K562 (cell line): Measurements from ENCODE around the gene CH25H. TPM values are rescaled to one million over a fixed set of nuclear protein-coding genes. Genes with fewer than 3 reads are reported as not detected.

ENCODE experiments used
- ATAC-seq: fragments of 200-7000 bp; cut with Tn5 transposase; 3 replicates; pipeline ENCODE4 v1.9.1; 2020; ENCODE audit warnings: moderate library complexity
- BruUV-seq: library from RNA; stranded (reverse); fragments of 400-500 nt; replicated peaks from 2 replicates; lab custom pipeline; 2021; lab: Mats Ljungman, UMichigan
- CTCF ChIA-PET: fragments of 300-600 bp; formaldehyde crosslinking; extraction: SDS; loops from one replicate; lab custom pipeline; 2021; ENCODE audit warnings: low intra/inter-chr PET ratio; lab: Yijun Ruan, JAX
- POLR2A ChIA-PET: fragments of 300-600, 350-650 bp; sonication (Branson Sonifier 250); formaldehyde crosslinking; extraction: SDS; loops from one replicate; lab custom pipeline; 2021; ENCODE audit warnings: antibody characterized with exemption, inconsistent platforms; lab: Yijun Ruan, JAX
- DNase-seq, 4 experiments: peaks; one replicate each; pipeline versions ENCODE4 v3.0.0 to v3.0.0-alpha.2; 2011 to 2018; ENCODE audit warnings: low spot score in 3 of 4, mixed read lengths in 3 of 4; ENCODE audit errors: extremely low read depth in 1 of 4
- FAIRE-seq: peaks from 2 replicates; lab custom pipeline; 2011; peaks lifted over from hg19 to GRCh38; lab: Jason Lieb, UNC
- H2AFZ ChIP-seq: 2 replicates; pipeline ENCODE4 v1.6.0; 2011; ENCODE audit warnings: low read depth, low read length, control low read depth, inconsistent platforms
- H3K27ac ChIP-seq: fragments of 200-600 bp; 3 replicates; pipeline ENCODE4 v1.8.0; 2011; ENCODE audit warnings: low read depth, mild to moderate bottlenecking, control low read depth, inconsistent platforms, low read length, moderate library complexity, mixed read lengths; ENCODE audit errors: extremely low read depth
- H3K27me3 ChIP-seq, 2 experiments: fragments of 300-600 bp in 1 of 2; 2 replicates in 1 of 2; 3 replicates in 1 of 2; pipeline versions ENCODE4 v1.6.0 to v1.8.0; 2011; ENCODE audit warnings: inconsistent platforms in 2 of 2, low read length in 2 of 2, mild to moderate bottlenecking in 1 of 2, mixed read lengths in 1 of 2, moderate library complexity in 1 of 2; ENCODE audit not compliant: control insufficient read depth in 2 of 2, insufficient read depth in 2 of 2
- H3K36me3 ChIP-seq: fragments of 300-600 bp; 3 replicates; pipeline ENCODE4 v1.8.0; 2011; ENCODE audit warnings: mild to moderate bottlenecking, low read length, inconsistent platforms; ENCODE audit not compliant: control insufficient read depth, insufficient read depth
- H3K4me1 ChIP-seq, 2 experiments: fragments of 200-600 bp in 1 of 2; replicated peaks in 1 of 2; 2 replicates in 1 of 2; 3 replicates in 1 of 2; pipeline versions ENCODE4 v1.5.1 to v1.8.0; 2011; ENCODE audit warnings: inconsistent platforms in 2 of 2, low read length in 2 of 2, mild to moderate bottlenecking in 1 of 2, mixed read lengths in 1 of 2, moderate library complexity in 1 of 2; ENCODE audit not compliant: control insufficient read depth in 2 of 2, insufficient read depth in 2 of 2
- H3K4me2 ChIP-seq: 2 replicates; pipeline ENCODE4 v1.6.1; 2011; ENCODE audit warnings: low read length, control low read depth, inconsistent platforms, mixed read lengths; ENCODE audit not compliant: insufficient read depth
- H3K4me3 ChIP-seq: fragments of 200-600 bp; sonication (generic), shearing (Covaris generic); 2 replicates; pipeline ENCODE4 v1.5.1; 2016; ENCODE audit warnings: control low read depth, inconsistent platforms
- H3K79me2 ChIP-seq: fragments of 200-600 bp; 3 replicates; pipeline ENCODE4 v1.8.0; 2011; ENCODE audit warnings: low read length, inconsistent platforms; ENCODE audit not compliant: control insufficient read depth, insufficient read depth
- H3K9ac ChIP-seq, 2 experiments: 2 replicates each; pipeline versions ENCODE4 v1.6.0 to v1.6.1; 2011; ENCODE audit warnings: low read depth in 2 of 2, low read length in 2 of 2, control low read depth in 1 of 2, inconsistent platforms in 1 of 2, mild to moderate bottlenecking in 1 of 2, mixed read lengths in 1 of 2; ENCODE audit not compliant: insufficient read depth in 1 of 2
- H3K9me1 ChIP-seq: one replicate; pipeline ENCODE4 v1.6.0; 2011; ENCODE audit warnings: inconsistent platforms, mild to moderate bottlenecking, low read length, moderate library complexity; ENCODE audit not compliant: control insufficient read depth, insufficient read depth
- H3K9me3 ChIP-seq: replicated peaks from 2 replicates; pipeline ENCODE4 v1.5.1; 2011; ENCODE audit warnings: low read depth, low read length, inconsistent platforms; ENCODE audit not compliant: control insufficient read depth, insufficient read depth
- H4K20me1 ChIP-seq: replicated peaks from 2 replicates; pipeline ENCODE4 v1.6.1; 2011; ENCODE audit warnings: low read length, inconsistent platforms, mixed read lengths; ENCODE audit not compliant: control insufficient read depth, insufficient read depth
- BCOR ChIP-seq: fragments of 450-650 bp; IDR thresholded peaks from 2 replicates; pipeline ENCODE4 v1.6.1; 2016
- CTCF ChIP-seq, 3 experiments: IDR thresholded peaks in 2 of 3; conservative IDR thresholded peaks in 1 of 3; 2 replicates each; pipeline ENCODE4 v1.5.1; 2011 to 2012; ENCODE audit warnings: low read length in 3 of 3, mild to moderate bottlenecking in 3 of 3, control low read depth in 2 of 3, improper control_type of control experiment in 1 of 3, inconsistent platforms in 1 of 3, low read depth in 1 of 3, mixed read lengths in 1 of 3, moderate library complexity in 1 of 3; ENCODE audit not compliant: insufficient read depth in 2 of 3
- CTCFL ChIP-seq: IDR thresholded peaks from 2 replicates; pipeline ENCODE4 v1.6.1; 2011; ENCODE audit warnings: borderline replicate concordance, low read depth, mild to moderate bottlenecking, moderate library complexity, low read length; ENCODE audit not compliant: insufficient read depth, poor library complexity, severe bottlenecking
- HDAC3 ChIP-seq: fragments of 450-650 bp; IDR thresholded peaks from 2 replicates; pipeline ENCODE4 v1.6.1; 2018; ENCODE audit warnings: borderline replicate concordance, mild to moderate bottlenecking, moderate library complexity; ENCODE audit not compliant: partially characterized antibody
- HMGXB4 ChIP-seq: sonication (generic); formaldehyde crosslinking; IDR thresholded peaks from 2 replicates; pipeline ENCODE4 v1.8.1; 2023; ENCODE audit warnings: mild to moderate bottlenecking, missing genetic modification reagents
- NR2F6 ChIP-seq: fragments of 450-650 bp; formaldehyde crosslinking; IDR thresholded peaks from 2 replicates; pipeline ENCODE4 v1.4.0; 2020; ENCODE audit warnings: mild to moderate bottlenecking
- NUFIP1 ChIP-seq: fragments of 450-650 bp; IDR thresholded peaks from 2 replicates; pipeline ENCODE4 v1.6.1; 2018; ENCODE audit not compliant: partially characterized antibody
- POLR2G ChIP-seq: fragments of 200-400 bp; formaldehyde crosslinking; IDR thresholded peaks from 2 replicates; pipeline ENCODE4 v1.6.1; 2017; ENCODE audit warnings: low read depth, mild to moderate bottlenecking, antibody characterized with exemption, low read length, moderate library complexity
- SAFB ChIP-seq: fragments of 200-400 bp; formaldehyde crosslinking; IDR thresholded peaks from 2 replicates; pipeline ENCODE4 v1.6.1; 2017; ENCODE audit warnings: low read depth, low read length, borderline replicate concordance
- SMARCE1 ChIP-seq: fragments of 450-650 bp; IDR thresholded peaks from 2 replicates; pipeline ENCODE4 v1.7.1; 2016; ENCODE audit warnings: mild to moderate bottlenecking
- TRIM24 ChIP-seq, 2 experiments: fragments of 450-650 bp; IDR thresholded peaks; 2 replicates each; pipeline ENCODE4 v1.6.1; 2016
- ZBTB2 ChIP-seq: fragments of 450-650 bp; IDR thresholded peaks from 2 replicates; pipeline ENCODE4 v1.6.1; 2016; ENCODE audit warnings: antibody characterized with exemption
- ZFP1 ChIP-seq: fragments of 450-650 bp; formaldehyde crosslinking; IDR thresholded peaks from 2 replicates; pipeline ENCODE4 v1.4.0; 2020; ENCODE audit warnings: mild to moderate bottlenecking, mixed read lengths
- ZHX1 ChIP-seq: fragments of 150-350 bp; conservative IDR thresholded peaks from 2 replicates; pipeline ENCODE4 v1.6.1; 2014; ENCODE audit warnings: low read length
- in situ Hi-C: fragments of 300-500 bp; cut with MboI; formaldehyde crosslinking; loops from 4 replicates; pipeline ENCODE4 v1.15.0; 2018; ENCODE audit warnings: inconsistent platforms, mixed read lengths
- intact Hi-C: fragments of 100-400 bp; cut with micrococcal nuclease; formaldehyde crosslinking; loops from 2 replicates; pipeline ENCODE4 v1.14.2; 2022
- polyA plus RNA-seq, 8 experiments: library from polyadenylated mRNA; depleted of rRNA in 4 of 8; stranded (reverse) in 5 of 8; unstranded in 3 of 8; fragments of >200 nt; fragmentation: Nextera tagmentation in 2 of 8; fragmentation: Illumina TruSeq in 1 of 8; extraction: Ambion mirVana in 2 of 8; extraction: Trizol in 1 of 8; gene quantifications; 2 replicates each; pipeline versions ENCODE4 v1.2.1 to v1.2.3, GENCODE V29; 2011 to 2014; ENCODE audit warnings: inconsistent platforms in 1 of 8, missing spikeins in 1 of 8
- total RNA-seq, 7 experiments: library from RNA; depleted of rRNA in 6 of 7; stranded (reverse); fragments of >200 nt in 6 of 7; fragmentation: Illumina TruSeq in 2 of 7; extraction: Trizol in 2 of 7; gene quantifications; 2 replicates each; pipeline versions ENCODE4 v1.2.1 to v1.2.3, GENCODE V29; 2011 to 2021; ENCODE audit warnings: low replicate concordance in 1 of 7

The CH25H gene
- total and polyA plus RNA-seq, 9 of the 15 experiments (the other 6 are each of a cell fraction or from before 2014, with no cell fraction given) = not detected

- ChIA-PET POLR2A (no interaction called here), CTCF (no interaction called here)
- Histone ChIP-seq H3K4me2 (no peak overlapping the region), H3K27ac (no peak overlapping the region), H3K9me3 (no peaks in the 10 kb centered on the region), H3K9ac (no peak overlapping the region), H3K4me1 (no peaks in the 10 kb centered on the region), H4K20me1 (no peaks in the 10 kb centered on the region), H3K79me2 (no peaks in the 10 kb centered on the region), H3K9me1 (no peaks in the 10 kb centered on the region), H3K36me3 (no peaks in the 10 kb centered on the region), H2AFZ (no peak overlapping the region), H3K27me3 (no peaks in the 10 kb centered on the region), H3K4me3 (no peak overlapping the region)
- no peak for ATAC-seq
- no peak for DNase-seq
- no TSS peak for BruUV-seq
- in situ Hi-C loops = no loop called here
- intact Hi-C loops = no loop called here
- no peak for FAIRE-seq
- TF ChIP-seq HDAC3 (no peak), HMGXB4 (CRISPR knock-in tag) (no peak), ZFP1 (CRISPR knock-in tag) (no peak), NUFIP1 (no peak), CTCF (IDR thresholded peaks at IDR 0.05 in 2 of 3, conservative IDR thresholded peaks at IDR 0.05 in 1 of 3; ENCODE audit: insufficient read depth in 2 of 3, low read depth in 1 of 3, low read length in 3 of 3) (no peak), ZBTB2 (no peak), BCOR (no peak), POLR2G (no peak), SMARCE1 (no peak), ZHX1 (no peak), SAFB (no peak), CTCFL (no peak), NR2F6 (CRISPR knock-in tag) (no peak), TRIM24 (IDR thresholded peaks at IDR 0.05) (no peak)
These were observed 44.5 kb downstream of the CH25H start for GRCh38 chr10:89162596-89162995.
